ENCODE measurements around the gene RPRD2. TPM values are rescaled to one million over a fixed set of nuclear protein-coding genes. Genes with fewer than 3 reads are reported as not detected.
"Not testable (repeated sequence)": the region's sequence is repeated elsewhere in the genome, so short reads cannot be mapped to it uniquely, and the experiment has no call there.

The RPRD2 gene
- total RNA-seq (17.3 and 24.1 TPM in 2 replicates), polyA plus RNA-seq (34.8 and 36.1 TPM in 2 replicates)

DNA sequence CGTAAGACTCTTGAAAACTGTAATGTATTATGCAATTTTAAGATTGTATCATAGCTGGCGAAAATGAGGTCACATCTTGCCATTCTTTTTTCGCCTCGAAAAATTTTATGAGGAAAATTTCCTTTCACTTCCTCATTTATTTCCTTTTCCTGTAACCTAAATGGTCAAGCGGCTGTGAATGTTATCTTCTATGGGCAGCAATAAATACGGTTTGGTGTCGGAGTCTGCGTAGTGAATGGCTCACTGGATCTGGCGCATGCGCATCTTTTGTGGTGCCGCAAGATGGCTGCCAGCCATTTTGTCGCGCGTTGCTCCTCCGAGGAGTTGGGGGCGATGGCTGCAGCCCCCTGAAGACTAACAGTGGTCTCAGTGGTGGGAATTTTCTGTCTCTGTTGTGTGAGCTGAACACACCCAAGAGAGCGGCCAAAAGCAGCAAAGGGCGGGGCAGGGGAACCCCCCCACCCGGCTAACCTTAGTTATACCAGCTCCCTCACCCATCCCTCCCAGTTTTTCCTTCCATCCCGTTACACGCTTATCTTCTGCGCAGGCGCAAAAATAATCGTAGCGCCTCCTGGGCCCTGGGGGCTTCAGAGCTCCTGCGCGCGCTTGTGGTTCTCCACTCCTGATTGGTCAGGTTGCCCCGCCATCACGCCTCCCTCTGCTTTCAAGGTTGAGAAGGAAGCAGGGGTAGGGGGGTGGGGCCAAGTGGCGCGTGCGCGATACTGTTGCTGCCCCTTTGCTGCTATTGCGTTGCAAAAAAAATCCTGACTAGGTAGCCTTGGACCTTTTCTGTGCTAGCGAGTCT, at the start of gene RPRD2:
Gene RPRD2, plus strand, starts transcription at position 722 of the 805 bp plus-strand sequence. CDS start 568 bp downstream, outside the sequence.
- peak within 1 kb of the TSS; percentile 95 for H3K4me3 ChIP-seq
- DNase-seq (ENCODE audit: low read depth in 1 of 2, low spot score in 1 of 2), result peak; percentile 100
- H3K9me3 ChIP-seq (ENCODE audit: low read depth), result no peaks in the 10 kb centered on the region
- no peaks in the 10 kb centered on the region for H3K27me3 ChIP-seq
- H3K27ac ChIP-seq, result peak within 1 kb of the TSS; percentile 96
- TF ChIP-seq CTCF (IDR thresholded peaks at IDR 0.05; ENCODE audit: low read depth, low read length), result no peak
- no peaks in the 10 kb centered on the region for H3K36me3 ChIP-seq
- H3K4me1 ChIP-seq (ENCODE audit: low read depth), result peaks cover 2% of the 10 kb centered on the region

DNA sequence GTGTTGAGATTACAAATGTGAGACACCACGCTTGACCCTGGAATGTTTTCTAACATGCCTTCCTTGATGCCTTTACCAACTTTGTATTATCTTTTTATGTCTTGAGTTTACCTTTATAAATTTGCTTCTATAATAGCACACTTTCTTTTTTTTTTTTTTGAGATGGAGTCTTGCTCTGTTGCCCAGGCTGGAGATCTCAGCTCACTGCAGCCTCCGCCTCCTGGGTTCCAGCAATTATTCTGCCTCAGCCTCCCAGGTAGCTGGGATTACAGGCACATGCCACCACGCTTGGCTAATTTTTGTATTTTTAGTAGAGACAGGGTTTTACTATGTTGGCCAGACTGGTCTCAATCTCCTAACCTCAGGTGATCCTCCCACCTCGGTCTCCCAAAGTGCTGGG, 49.3 kb upstream of the RPRD2 start:
- not testable (repeated sequence) for H3K36me3 ChIP-seq; DNase-seq (ENCODE audit: low read depth in 1 of 2, low spot score in 1 of 2); H3K9me3 ChIP-seq (ENCODE audit: low read depth); H3K4me3 ChIP-seq; H3K27ac ChIP-seq; H3K27me3 ChIP-seq; H3K4me1 ChIP-seq (ENCODE audit: low read depth)

DNA sequence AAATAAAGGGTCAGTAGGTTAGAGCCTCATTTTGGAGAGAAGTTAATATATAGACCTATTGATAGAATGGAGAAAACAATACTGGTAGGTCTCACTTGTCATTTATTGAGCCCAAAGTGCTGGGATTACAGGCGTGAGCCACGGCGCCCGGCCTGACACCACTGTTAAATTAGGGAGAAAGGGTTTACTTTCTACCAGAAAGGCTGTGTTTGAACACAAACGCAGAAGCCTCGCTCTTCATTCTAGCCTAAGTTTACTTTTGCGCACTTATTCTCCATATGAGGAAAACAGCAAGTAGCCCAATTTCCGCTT, 43.3 kb upstream of the RPRD2 start:
- Histone ChIP-seq H3K4me1 (ENCODE audit: low read depth) (peaks cover 4% of the 10 kb centered on the region), H3K27me3 (no peaks in the 10 kb centered on the region), H3K36me3 (peaks cover 8% of the 10 kb centered on the region), H3K27ac (peak overlapping the region; percentile 92), H3K4me3 (peak overlapping the region; percentile 86), H3K9me3 (ENCODE audit: low read depth) (no peaks in the 10 kb centered on the region)
- TF ChIP-seq CTCF (IDR thresholded peaks at IDR 0.05; ENCODE audit: low read depth, low read length), result no peak
- DNase-seq (ENCODE audit: low read depth in 1 of 2, low spot score in 1 of 2), result peak in 1 of 2 donors; percentile 3

GRCh38 chr1:150321826-150322166, 42.2 kb upstream of the RPRD2 start:
- H3K27ac ChIP-seq, result peak overlapping the region; percentile 92
- peaks cover 4% of the 10 kb centered on the region for H3K4me1 ChIP-seq (ENCODE audit: low read depth)
- DNase-seq (ENCODE audit: low read depth in 1 of 2, low spot score in 1 of 2), result no peak
- no peaks in the 10 kb centered on the region for H3K27me3 ChIP-seq
- peaks cover 17% of the 10 kb centered on the region for H3K36me3 ChIP-seq
- no peaks in the 10 kb centered on the region for H3K9me3 ChIP-seq (ENCODE audit: low read depth)
- peak overlapping the region; percentile 86 for H3K4me3 ChIP-seq
- TF ChIP-seq CTCF (IDR thresholded peaks at IDR 0.05; ENCODE audit: low read depth, low read length), result no peak

- DNase-seq (ENCODE audit: low read depth in 1 of 2, low spot score in 1 of 2), result peak in 1 of 2 donors; percentile 27
- peaks cover 20% of the 10 kb centered on the region for H3K36me3 ChIP-seq
- H3K4me1 ChIP-seq (ENCODE audit: low read depth), result peaks cover 4% of the 10 kb centered on the region
- no peaks in the 10 kb centered on the region for H3K27me3 ChIP-seq
- no peaks in the 10 kb centered on the region for H3K9me3 ChIP-seq (ENCODE audit: low read depth)
- peak overlapping the region; percentile 92 for H3K27ac ChIP-seq
- no peak for TF ChIP-seq CTCF (IDR thresholded peaks at IDR 0.05; ENCODE audit: low read depth, low read length)
- H3K4me3 ChIP-seq, result peak overlapping the region; percentile 86
Measured at GRCh38 chr1:150322310-150322709, 41.6 kb upstream of the RPRD2 start.

DNA sequence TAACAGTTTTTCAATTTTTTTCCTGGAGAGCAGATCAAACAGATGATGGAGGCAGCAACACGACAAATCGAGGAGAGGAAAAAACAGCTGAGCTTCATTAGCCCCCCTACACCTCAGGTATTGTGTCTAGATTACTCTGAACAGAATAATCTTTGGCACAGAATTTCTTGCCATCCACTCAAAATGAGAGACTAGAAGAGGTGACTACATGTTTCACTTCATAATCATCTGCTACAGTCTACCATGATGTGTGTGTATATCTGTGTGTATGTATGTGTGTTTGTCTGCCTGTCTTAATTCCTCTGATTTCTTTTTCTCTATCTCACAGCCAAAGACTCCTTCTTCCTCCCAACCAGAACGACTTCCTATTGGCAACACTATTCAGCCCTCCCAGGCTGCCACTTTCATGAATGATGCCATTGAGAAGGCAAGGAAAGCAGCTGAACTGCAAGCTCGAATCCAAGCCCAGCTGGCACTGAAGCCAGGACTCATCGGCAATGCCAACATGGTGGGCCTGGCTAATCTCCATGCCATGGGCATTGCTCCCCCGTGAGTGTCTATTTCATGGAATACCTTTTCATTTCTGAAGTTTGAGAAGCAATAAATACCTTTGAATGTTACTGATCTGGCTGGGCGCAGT, 31.2 kb upstream of the RPRD2 start:
- peaks cover 66% of the 10 kb centered on the region for H3K36me3 ChIP-seq
- no peaks in the 10 kb centered on the region for H3K9me3 ChIP-seq (ENCODE audit: low read depth)
- no peaks in the 10 kb centered on the region for H3K27me3 ChIP-seq
- no peaks in the 10 kb centered on the region for H3K4me1 ChIP-seq (ENCODE audit: low read depth)
- DNase-seq (ENCODE audit: low read depth in 1 of 2, low spot score in 1 of 2), result no peak
- TF ChIP-seq CTCF (IDR thresholded peaks at IDR 0.05; ENCODE audit: low read depth, low read length), result no peak
- no peak overlapping the region for H3K4me3 ChIP-seq
- no peak overlapping the region for H3K27ac ChIP-seq
